Spleen (tissue), 11 donors: Measurements from ENCODE around the gene AKAP12. TPM values are rescaled to one million over a fixed set of nuclear protein-coding genes. Genes with fewer than 3 reads are reported as not detected.

Experiments used
- DNase-seq: peaks from one replicate; pipeline ENCODE4 v3.0.0-alpha.2; 2020
- H3K27ac ChIP-seq, 8 donors: fragments of 200-600 bp; sonication (generic) in 7 of 8; 1 replicate in 4 of 8; 2 replicates in 4 of 8; pipeline versions ENCODE4 v1.5.0 to v1.8.0; 2016 to 2021; ENCODE audit warnings: inconsistent platforms in 4 of 8, mild to moderate bottlenecking in 4 of 8, moderate library complexity in 1 of 8
- H3K27me3 ChIP-seq, 7 donors: fragments of 200-600 bp; sonication (generic) in 6 of 7; replicated peaks in 1 of 7; 1 replicate in 4 of 7; 2 replicates in 3 of 7; pipeline versions ENCODE4 v1.5.0 to v1.8.0; 2016 to 2021; ENCODE audit warnings: inconsistent platforms in 3 of 7, mild to moderate bottlenecking in 1 of 7
- H3K36me3 ChIP-seq, 6 donors: fragments of 200-600 bp; sonication (generic) in 5 of 6; 1 replicate in 4 of 6; 2 replicates in 2 of 6; pipeline versions ENCODE4 v1.5.0 to v1.8.0; 2016 to 2021; ENCODE audit warnings: inconsistent platforms in 2 of 6
- H3K4me1 ChIP-seq, 6 donors: fragments of 200-600 bp; sonication (generic) in 5 of 6; 1 replicate in 3 of 6; 2 replicates in 3 of 6; pipeline versions ENCODE4 v1.5.0 to v1.8.0; 2016 to 2021; ENCODE audit warnings: inconsistent platforms in 3 of 6
- H3K4me3 ChIP-seq, 8 donors: fragments of 200-600 bp; sonication (generic) in 7 of 8; 1 replicate in 4 of 8; 2 replicates in 4 of 8; pipeline versions ENCODE4 v1.5.0 to v1.8.0; 2016 to 2021; ENCODE audit warnings: inconsistent platforms in 4 of 8, mild to moderate bottlenecking in 4 of 8, moderate library complexity in 2 of 8
- H3K9me3 ChIP-seq, 8 donors: fragments of 200-600 bp; sonication (generic) in 7 of 8; 1 replicate in 4 of 8; 2 replicates in 4 of 8; pipeline versions ENCODE4 v1.5.0 to v1.8.0; 2016 to 2021; ENCODE audit warnings: inconsistent platforms in 4 of 8
- POLR2A ChIP-seq, 3 donors: fragments of 450-650 bp; IDR thresholded peaks; one replicate each; pipeline ENCODE4 v1.5.1; 2017; ENCODE audit warnings: antibody characterized with exemption in 3 of 3, mild to moderate bottlenecking in 1 of 3
- POLR2AphosphoS5 ChIP-seq, 3 donors: sonication (generic); formaldehyde crosslinking; IDR thresholded peaks; one replicate each; pipeline ENCODE4 v1.5.1; 2017; ENCODE audit warnings: antibody characterized with exemption in 3 of 3
- WGBS, 5 donors: extraction: QIAGEN DNeasy Blood & Tissue Kit in 3 of 5; methylation state at CpG; one replicate each; pipeline versions ENCODE4 v1.1.5 to v1.1.7; 2013 to 2018; 5-methylcytosine and 5-hydroxymethylcytosine counted together
- intact Hi-C: fragments of 100-400 bp; cut with DNase I; formaldehyde crosslinking; loops from one replicate; pipeline ENCODE4 v1.15.0; 2023; ENCODE audit warnings: low total_unique reads
- polyA plus RNA-seq, 3 donors: library from polyadenylated mRNA; stranded (reverse); fragments of 200-250 nt; gene quantifications; one replicate each; pipeline ENCODE4 v1.2.1, GENCODE V29; 2013
- total RNA-seq, 7 donors: library from RNA; depleted of rRNA in 3 of 7; stranded (reverse); fragments of >200 nt in 3 of 7; fragmentation: NEBNext Ultra II Directional in 4 of 7; extraction: Animal tissue kit (Norgen Biotek cat#: 25700) in 4 of 7; gene quantifications; one replicate each; pipeline versions ENCODE4 v1.1.0 to v1.2.1, GENCODE V29; 2016 to 2021
- TF ChIP-seq, protein P1 (sequence below), 11 experiments: fragments of 200-600 bp in 7 of 11; fragments of 450-650 bp in 4 of 11; sonication (generic) in 4 of 11; IDR thresholded peaks in 8 of 11; conservative IDR thresholded peaks in 3 of 11; 1 replicate in 7 of 11; 2 replicates in 4 of 11; pipeline versions ENCODE4 v1.4.0 to v1.8.0; 2016 to 2021; ENCODE audit warnings: antibody characterized with exemption in 11 of 11, inconsistent platforms in 4 of 11, mild to moderate bottlenecking in 1 of 11
- donor health status: healthy with polysubstance abuse.
- donor health status: DM: no; HTN: no; CAD: no; lungs with moderate emphysema.
- donor health status: DM: no; HTN: no; CAD: no.
- donor health status: Bipolar disorder and iron deficiency.
- donor health status: healthy.
- donor health status: DM: no; HTN: no; CAD: no.
- donor health status: DM: yes; HTN: yes; CAD: no.

AKAP12 gene
- total and polyA plus RNA-seq, 10 donors, result 3.2 to 64.7 (median 44.1) TPM

DNA sequence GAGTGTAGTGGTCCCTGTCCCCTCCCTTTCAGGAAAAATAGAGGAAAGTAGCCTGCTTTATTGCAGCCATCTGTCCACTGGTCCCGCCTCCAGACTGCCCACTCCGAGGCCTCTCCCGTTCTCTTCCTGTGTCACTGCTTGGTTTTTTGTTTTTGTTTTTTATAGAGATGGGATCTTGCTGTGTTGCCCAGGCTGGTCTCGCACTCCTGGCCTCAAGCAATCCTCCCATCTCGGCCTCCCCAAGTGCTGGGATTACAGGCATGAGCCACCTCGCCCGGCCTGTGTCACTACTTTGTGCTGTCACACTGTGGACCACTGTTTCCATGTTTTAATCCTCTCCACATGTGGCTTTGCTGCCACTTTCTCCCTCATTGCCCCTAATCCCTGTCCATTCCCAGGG lies 80.4 kb downstream of the AKAP12 start:
- 86 to 94% (median 90%) methylated on average over 7 of the region's 7 CpGs for WGBS, 5 donors
- no peak overlapping the region for H3K27ac ChIP-seq
- peaks cover 9 to 19% (median 17%) of the 10 kb centered on the region in 6 donors for H3K4me1 ChIP-seq
- TF ChIP-seq POLR2A (IDR thresholded peaks at IDR 0.05) (no peak), POLR2AphosphoS5 (IDR thresholded peaks at IDR 0.05) (no peak)
- TF ChIP-seq, protein P1, sequence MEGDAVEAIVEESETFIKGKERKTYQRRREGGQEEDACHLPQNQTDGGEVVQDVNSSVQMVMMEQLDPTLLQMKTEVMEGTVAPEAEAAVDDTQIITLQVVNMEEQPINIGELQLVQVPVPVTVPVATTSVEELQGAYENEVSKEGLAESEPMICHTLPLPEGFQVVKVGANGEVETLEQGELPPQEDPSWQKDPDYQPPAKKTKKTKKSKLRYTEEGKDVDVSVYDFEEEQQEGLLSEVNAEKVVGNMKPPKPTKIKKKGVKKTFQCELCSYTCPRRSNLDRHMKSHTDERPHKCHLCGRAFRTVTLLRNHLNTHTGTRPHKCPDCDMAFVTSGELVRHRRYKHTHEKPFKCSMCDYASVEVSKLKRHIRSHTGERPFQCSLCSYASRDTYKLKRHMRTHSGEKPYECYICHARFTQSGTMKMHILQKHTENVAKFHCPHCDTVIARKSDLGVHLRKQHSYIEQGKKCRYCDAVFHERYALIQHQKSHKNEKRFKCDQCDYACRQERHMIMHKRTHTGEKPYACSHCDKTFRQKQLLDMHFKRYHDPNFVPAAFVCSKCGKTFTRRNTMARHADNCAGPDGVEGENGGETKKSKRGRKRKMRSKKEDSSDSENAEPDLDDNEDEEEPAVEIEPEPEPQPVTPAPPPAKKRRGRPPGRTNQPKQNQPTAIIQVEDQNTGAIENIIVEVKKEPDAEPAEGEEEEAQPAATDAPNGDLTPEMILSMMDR (IDR thresholded peaks at IDR 0.05 in 8 of 11, conservative IDR thresholded peaks at IDR 0.05 in 3 of 11), result no peak
- H3K9me3 ChIP-seq, result peaks cover 0 to 19% (median 9%) of the 10 kb centered on the region in 8 donors
- intact Hi-C loops, result no loop called here
- DNase-seq, result no peak
- H3K27me3 ChIP-seq, result peaks cover 0 to 11% (median 0%) of the 10 kb centered on the region in 7 donors
- no peak overlapping the region for H3K4me3 ChIP-seq
- no peaks in the 10 kb centered on the region for H3K36me3 ChIP-seq

DNA sequence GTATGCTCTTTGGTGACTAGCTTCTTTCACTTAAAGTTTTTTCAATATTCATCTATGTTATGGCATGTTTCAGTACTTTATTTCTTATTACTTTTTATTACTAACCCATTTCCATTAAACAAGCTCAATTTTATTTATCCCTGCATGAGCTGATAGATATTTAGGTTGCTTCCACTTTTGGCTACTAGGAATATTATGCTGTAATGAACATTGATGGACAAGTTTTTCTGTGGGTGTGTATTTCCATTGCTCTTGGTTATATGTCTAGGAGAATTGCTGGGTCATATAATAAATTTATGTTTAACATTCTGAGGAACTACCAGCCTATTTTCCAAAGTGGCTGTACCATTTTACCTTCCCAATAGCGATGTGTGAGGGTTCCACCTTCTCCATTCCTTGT lies 81.7 kb downstream of the AKAP12 start:
- no peak overlapping the region for H3K27ac ChIP-seq
- no peaks in the 10 kb centered on the region for H3K36me3 ChIP-seq
- peaks cover 10 to 31% (median 27%) of the 10 kb centered on the region in 6 donors for H3K4me1 ChIP-seq
- intact Hi-C loops, result no loop called here
- peaks cover 0 to 6% (median 0%) of the 10 kb centered on the region in 8 donors for H3K9me3 ChIP-seq
- WGBS, 5 donors, result 86 to 100% (median 92%) methylated on average over 1 of the region's 1 CpG
- H3K4me3 ChIP-seq, result no peak overlapping the region
- H3K27me3 ChIP-seq, result peaks cover 0 to 24% (median 0%) of the 10 kb centered on the region in 7 donors
- no peak for DNase-seq
- TF ChIP-seq POLR2A (IDR thresholded peaks at IDR 0.05), result no peak
- TF ChIP-seq POLR2AphosphoS5 (IDR thresholded peaks at IDR 0.05), result no peak
- TF ChIP-seq, protein P1 (IDR thresholded peaks at IDR 0.05 in 8 of 11, conservative IDR thresholded peaks at IDR 0.05 in 3 of 11), result no peak

DNA sequence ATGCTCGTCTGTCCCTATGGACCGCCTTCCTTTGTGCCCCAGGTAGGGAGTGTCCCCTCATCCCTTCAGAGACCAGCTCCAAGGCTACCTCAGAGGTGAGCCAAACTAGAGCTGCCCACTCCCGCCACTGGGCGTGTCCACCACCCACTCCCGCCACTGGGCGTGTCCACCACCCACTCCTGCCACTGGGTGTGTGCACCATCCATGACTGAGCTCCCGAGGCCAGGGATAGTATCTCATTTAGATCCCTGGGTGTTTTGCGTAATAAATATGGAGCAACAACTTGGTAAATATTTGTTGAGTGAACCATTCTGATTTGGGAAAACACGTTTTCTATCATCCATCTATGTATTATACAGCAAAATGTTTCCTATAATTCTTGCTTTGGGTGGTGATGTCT lies 82.8 kb downstream of the AKAP12 start:
- TF ChIP-seq POLR2A (IDR thresholded peaks at IDR 0.05), result no peak
- TF ChIP-seq, protein P1 (IDR thresholded peaks at IDR 0.05 in 8 of 11, conservative IDR thresholded peaks at IDR 0.05 in 3 of 11), result no peak
- TF ChIP-seq POLR2AphosphoS5 (IDR thresholded peaks at IDR 0.05), result no peak
- H3K27me3 ChIP-seq, result peaks cover 0 to 30% (median 0%) of the 10 kb centered on the region in 7 donors
- H3K9me3 ChIP-seq, result no peaks in the 10 kb centered on the region
- peaks cover 10 to 36% (median 28%) of the 10 kb centered on the region in 6 donors for H3K4me1 ChIP-seq
- intact Hi-C loops, result loop anchor here (2.0 kb wide), 1 partner anchor 430 kb away; no protein-coding TSS in a partner anchor
- no peak overlapping the region for H3K27ac ChIP-seq
- 85 to 95% (median 90%) methylated on average over 9 of the region's 9 CpGs for WGBS, 5 donors
- H3K36me3 ChIP-seq, result no peaks in the 10 kb centered on the region
- H3K4me3 ChIP-seq, result no peak overlapping the region
- DNase-seq, result no peak

DNA sequence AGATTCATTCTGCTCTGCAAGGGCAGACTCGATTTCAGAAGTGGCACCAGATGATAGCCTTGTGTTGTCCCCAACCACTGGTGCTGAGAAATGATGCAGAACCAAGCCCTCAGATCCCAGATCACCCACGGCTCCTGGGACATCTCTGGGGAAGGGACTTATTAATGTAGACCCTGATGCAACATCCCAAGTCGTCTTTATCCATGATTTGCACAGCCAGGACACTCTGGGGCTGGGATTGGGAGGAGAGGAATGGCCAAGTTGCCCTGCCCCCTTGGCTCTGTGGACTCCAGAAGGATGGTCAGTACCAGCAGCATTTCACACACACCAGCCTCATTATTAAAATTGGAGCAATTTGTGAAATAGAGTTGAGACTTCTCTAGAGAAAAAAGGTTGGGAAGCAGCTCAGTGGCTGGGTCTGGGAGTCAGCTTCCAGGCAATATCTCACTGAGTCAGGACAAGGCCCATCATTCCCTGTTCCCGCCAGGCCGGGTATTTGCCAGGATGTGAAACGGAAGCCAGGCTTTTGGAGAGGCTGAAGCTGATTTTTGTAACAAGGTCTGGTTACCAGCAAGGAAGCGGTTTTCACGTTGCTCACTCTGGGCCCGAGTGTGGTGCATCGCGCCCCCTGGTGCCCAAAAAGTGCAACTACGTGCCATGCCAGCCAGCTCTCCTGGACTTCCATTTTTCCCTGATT lies 84.2 kb downstream of the AKAP12 start:
- intact Hi-C loops, result loop anchor here (2.0 kb wide), 2 partner anchors 309 to 431 kb away; no protein-coding TSS in a partner anchor
- 14 to 22% (median 20%) methylated on average over 11 to 12 of the region's 12 CpGs for WGBS, 5 donors
- Histone ChIP-seq H3K4me3 (peak overlapping the region in 1 of 8 donors; percentile 27), H3K36me3 (no peaks in the 10 kb centered on the region), H3K9me3 (no peaks in the 10 kb centered on the region), H3K4me1 (peaks cover 10 to 36% (median 28%) of the 10 kb centered on the region in 6 donors), H3K27me3 (peaks cover 0 to 31% (median 0%) of the 10 kb centered on the region in 7 donors), H3K27ac (peak overlapping the region in 7 of 8 donors; percentile 16 to 62 (median 41))
- peak; percentile 39 to 75 (median 73) for TF ChIP-seq POLR2AphosphoS5 (IDR thresholded peaks at IDR 0.05)
- TF ChIP-seq, protein P1 (IDR thresholded peaks at IDR 0.05 in 8 of 11, conservative IDR thresholded peaks at IDR 0.05 in 3 of 11), result peak; percentile 94 to 98 (median 97)
- no peak for TF ChIP-seq POLR2A (IDR thresholded peaks at IDR 0.05)
- peak; percentile 92 for DNase-seq
